Activated B cell treated with CpG ODN at 0.5 μM for 24 hours (primary cell): ENCODE measurements around the gene GNS. TPM values are rescaled to one million over a fixed set of nuclear protein-coding genes. Genes with fewer than 3 reads are reported as not detected.
A peak's percentile ranks its signal among the peaks of the same experiment; 100 is the strongest.
"Not testable (repeated sequence)": the region's sequence is repeated elsewhere in the genome, so short reads cannot be mapped to it uniquely, and the experiment has no call there.

Experiments
- ATAC-seq: fragments of 200-7000 bp; cut with Tn5 transposase; one replicate; pipeline ENCODE4 v1.10.0; 2021; ENCODE audit warnings: low read depth, mild to moderate bottlenecking, moderate library complexity
- CTCF ChIA-PET: fragments of 350-600 bp; sonication (Branson Sonifier 250); formaldehyde crosslinking; loops from one replicate; lab custom pipeline; 2021; ENCODE audit warnings: antibody characterized with exemption; lab: Charles Lee
- POLR2A ChIA-PET: fragments of 350-600 bp; sonication (Branson Sonifier 250); formaldehyde crosslinking; loops from one replicate; lab custom pipeline; 2021; ENCODE audit warnings: antibody characterized with exemption; lab: Charles Lee
- DNase-seq: peaks from one replicate; pipeline ENCODE4 v3.0.0; 2022
- H3K27ac Mint-ChIP-seq: one replicate; pipeline ENCODE4 v1.8.0; 2020; ENCODE audit warnings: mixed read lengths
- H3K27me3 Mint-ChIP-seq: one replicate; pipeline ENCODE4 v1.8.0; 2021; ENCODE audit warnings: mixed read lengths
- H3K36me3 Mint-ChIP-seq: one replicate; pipeline ENCODE4 v1.8.0; 2021; ENCODE audit warnings: low read depth, mixed read lengths
- H3K4me1 Mint-ChIP-seq: one replicate; pipeline ENCODE4 v1.8.0; 2021; ENCODE audit warnings: mixed read lengths
- H3K4me3 Mint-ChIP-seq: one replicate; pipeline ENCODE4 v1.8.0; 2020; ENCODE audit warnings: mild to moderate bottlenecking, mixed read lengths
- H3K9me3 Mint-ChIP-seq: one replicate; pipeline ENCODE4 v1.8.0; 2020; ENCODE audit warnings: mixed read lengths
- CTCF ChIP-seq: fragments of 200-600 bp; IDR thresholded peaks from one replicate; pipeline ENCODE4 v1.8.0; 2022; ENCODE audit warnings: antibody characterized with exemption, mild to moderate bottlenecking
- intact Hi-C: fragments of 100-400 bp; cut with micrococcal nuclease; formaldehyde crosslinking; loops from one replicate; pipeline ENCODE4 v1.15.1; 2024
- total RNA-seq: library from RNA; stranded (reverse); gene quantifications from 2 replicates; pipeline ENCODE4 v1.2.3, GENCODE V29; 2022

Gene GNS
- total RNA-seq, 1 donor from 2014 or later = 16.3 TPM

GRCh38 chr12:64780132-64780530 is 20.9 kb upstream of the GNS start:
- ChIA-PET POLR2A (no interaction called here), CTCF (interaction anchor here (0.8 to 1.3 kb wide), 2 partner anchors 16 kb away, joined by 3 read pairs; no protein-coding TSS in a partner anchor)
- no peak for DNase-seq
- peaks cover 51% of the 10 kb centered on the region for H3K27me3 Mint-ChIP-seq
- H3K4me1 Mint-ChIP-seq = peaks cover 23% of the 10 kb centered on the region
- intact Hi-C loops = no loop called here
- H3K27ac Mint-ChIP-seq = no peak overlapping the region
- H3K36me3 Mint-ChIP-seq = peaks cover 11% of the 10 kb centered on the region
- H3K9me3 Mint-ChIP-seq = peaks cover 22% of the 10 kb centered on the region
- TF ChIP-seq CTCF = no peak
- H3K4me3 Mint-ChIP-seq = peak overlapping the region; percentile 71
- no peak for ATAC-seq

DNA sequence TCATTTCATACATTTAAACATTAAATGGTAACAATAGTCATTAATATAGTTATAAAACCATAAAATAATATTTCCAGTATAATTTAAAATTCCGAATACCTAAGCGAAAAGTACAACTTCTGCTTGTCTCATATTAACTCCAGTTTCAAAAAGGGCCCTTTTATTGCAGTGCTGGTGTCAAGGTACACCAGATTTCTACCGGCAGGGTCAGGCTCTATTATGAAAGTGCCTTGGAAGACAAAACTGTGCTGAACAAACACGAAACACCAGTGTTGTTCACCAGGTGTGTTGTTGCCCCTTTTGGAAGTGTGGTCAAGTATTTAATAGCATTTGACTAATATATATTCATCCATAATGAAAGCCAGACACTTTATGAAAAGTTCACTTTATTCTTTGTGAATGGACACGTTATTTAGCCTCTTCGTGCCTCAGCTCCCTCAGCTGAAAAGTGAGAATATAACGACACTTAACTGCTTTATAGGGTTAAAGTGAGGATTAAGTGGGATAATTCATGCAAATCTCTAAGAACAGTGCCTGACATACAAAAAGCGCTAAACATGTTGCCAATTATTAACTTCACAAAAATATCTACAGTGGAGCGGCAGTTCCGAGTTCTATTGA is 20.3 kb upstream of the GNS start:
- no peak overlapping the region for H3K27ac Mint-ChIP-seq
- H3K4me1 Mint-ChIP-seq = peaks cover 23% of the 10 kb centered on the region
- POLR2A ChIA-PET = no interaction called here
- H3K36me3 Mint-ChIP-seq = peaks cover 12% of the 10 kb centered on the region
- peaks cover 51% of the 10 kb centered on the region for H3K27me3 Mint-ChIP-seq
- H3K9me3 Mint-ChIP-seq = peaks cover 24% of the 10 kb centered on the region
- DNase-seq (no peak), ATAC-seq (no peak)
- CTCF ChIA-PET = interaction anchor here (0.8 to 1.3 kb wide), 2 partner anchors 16 to 17 kb away, joined by 3 read pairs; no protein-coding TSS in a partner anchor
- H3K4me3 Mint-ChIP-seq = peak overlapping the region; percentile 71
- no peak for TF ChIP-seq CTCF
- intact Hi-C loops = no loop called here

DNA sequence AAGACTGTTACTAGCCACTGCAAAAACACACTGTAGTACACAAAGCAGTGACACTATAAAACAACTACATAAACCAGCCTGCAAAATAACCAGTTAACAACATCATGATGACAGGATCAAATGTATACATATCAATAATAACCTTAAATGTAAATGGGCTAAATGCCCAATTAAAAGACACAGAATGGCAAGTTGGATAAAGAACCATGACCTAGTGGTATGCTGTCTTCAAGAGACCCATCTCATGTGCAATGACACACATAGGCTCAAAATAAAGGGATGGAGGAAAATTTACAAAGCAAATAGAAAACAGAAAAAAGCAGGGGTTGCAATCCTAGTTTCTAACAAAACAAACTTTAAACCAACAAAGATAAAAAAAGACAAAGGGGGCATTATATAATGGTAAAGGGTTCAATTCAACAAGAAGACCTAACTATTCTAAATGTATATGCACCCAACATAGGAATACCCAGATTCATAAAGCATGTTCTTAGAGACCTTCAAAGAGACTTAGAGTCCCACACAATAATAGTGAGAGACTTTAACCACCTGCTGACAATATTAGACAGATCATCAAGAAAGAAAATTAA is 16.0 kb upstream of the GNS start:
- H3K27ac Mint-ChIP-seq, CTCF ChIA-PET, intact Hi-C loops, H3K4me3 Mint-ChIP-seq, DNase-seq, ATAC-seq, POLR2A ChIA-PET, H3K4me1 Mint-ChIP-seq: not testable (repeated sequence)
- peaks cover 18% of the 10 kb centered on the region for H3K36me3 Mint-ChIP-seq
- peaks cover 50% of the 10 kb centered on the region for H3K27me3 Mint-ChIP-seq
- H3K9me3 Mint-ChIP-seq = peaks cover 35% of the 10 kb centered on the region

GRCh38 chr12:64773386-64773785 is 14.2 kb upstream of the GNS start:
- no peak overlapping the region for H3K4me3 Mint-ChIP-seq
- ChIA-PET POLR2A (no interaction called here), CTCF (no interaction called here)
- no peak for ATAC-seq
- H3K9me3 Mint-ChIP-seq = peaks cover 35% of the 10 kb centered on the region
- H3K36me3 Mint-ChIP-seq = peaks cover 18% of the 10 kb centered on the region
- no peak for TF ChIP-seq CTCF
- intact Hi-C loops = no loop called here
- H3K27me3 Mint-ChIP-seq = peaks cover 36% of the 10 kb centered on the region
- no peak for DNase-seq
- H3K4me1 Mint-ChIP-seq = no peaks in the 10 kb centered on the region
- no peak overlapping the region for H3K27ac Mint-ChIP-seq

DNA sequence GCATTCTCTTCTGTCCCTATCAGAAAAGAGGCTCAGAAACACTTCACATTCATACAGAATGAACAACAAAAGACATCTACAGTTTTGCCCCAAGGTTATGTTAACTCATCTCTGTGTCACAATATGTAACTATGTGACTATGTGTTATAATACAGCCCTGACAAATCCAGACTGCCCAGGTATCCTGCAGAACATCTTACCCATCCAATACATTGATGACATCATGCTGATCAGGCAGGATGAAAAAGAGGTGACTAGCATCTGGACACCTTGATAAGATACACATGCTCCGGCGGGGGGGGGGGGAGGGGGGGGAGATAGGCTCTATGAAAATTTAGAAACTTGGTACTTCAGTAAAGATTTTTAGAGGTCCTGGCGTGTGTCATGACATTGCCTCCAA is 8.3 kb upstream of the GNS start:
- no peaks in the 10 kb centered on the region for H3K4me1 Mint-ChIP-seq
- H3K9me3 Mint-ChIP-seq = peaks cover 3% of the 10 kb centered on the region
- H3K4me3 Mint-ChIP-seq = no peak overlapping the region
- ChIA-PET CTCF (no interaction called here), POLR2A (no interaction called here)
- no peak for TF ChIP-seq CTCF
- ATAC-seq (no peak), DNase-seq (no peak)
- no peaks in the 10 kb centered on the region for H3K36me3 Mint-ChIP-seq
- H3K27ac Mint-ChIP-seq = no peak overlapping the region
- intact Hi-C loops = no loop called here
- H3K27me3 Mint-ChIP-seq = peaks cover 4% of the 10 kb centered on the region
